WERI-Rb-1 (cell line): Measurements from ENCODE around the gene GPX3.

ENCODE experiments used
- DNase-seq: peaks from one replicate; pipeline ENCODE4 v3.0.0-alpha.2; 2020
- H3K27ac ChIP-seq: fragments of 250-450 bp; sonication (Bioruptor Pico); 2 replicates; pipeline ENCODE4 v1.5.1; 2020; ENCODE audit warnings: mild to moderate bottlenecking, moderate library complexity
- H3K27me3 ChIP-seq: fragments of 250-450 bp; sonication (Bioruptor Pico); 2 replicates; pipeline ENCODE4 v1.5.1; 2021; ENCODE audit warnings: mild to moderate bottlenecking, low read depth, moderate library complexity; ENCODE audit not compliant: insufficient read depth, severe bottlenecking
- H3K36me3 ChIP-seq: fragments of 250-450 bp; sonication (Bioruptor Pico); 2 replicates; pipeline ENCODE4 v1.5.1; 2020; ENCODE audit warnings: mild to moderate bottlenecking, moderate library complexity
- H3K4me3 ChIP-seq: 2 replicates; pipeline ENCODE4 v1.5.1; 2011; ENCODE audit warnings: low read depth, mild to moderate bottlenecking, control low read depth, low read length
- H3K9me3 ChIP-seq: fragments of 250-450 bp; sonication (Bioruptor Pico); 2 replicates; pipeline ENCODE4 v1.5.1; 2021; ENCODE audit warnings: mild to moderate bottlenecking, moderate library complexity; ENCODE audit not compliant: severe bottlenecking
- TF ChIP-seq, protein P1 (sequence below): IDR thresholded peaks from 2 replicates; pipeline ENCODE4 v1.5.1; 2011; ENCODE audit warnings: low read depth, mild to moderate bottlenecking, control low read depth, inconsistent platforms, low read length

The GPX3 gene

DNA sequence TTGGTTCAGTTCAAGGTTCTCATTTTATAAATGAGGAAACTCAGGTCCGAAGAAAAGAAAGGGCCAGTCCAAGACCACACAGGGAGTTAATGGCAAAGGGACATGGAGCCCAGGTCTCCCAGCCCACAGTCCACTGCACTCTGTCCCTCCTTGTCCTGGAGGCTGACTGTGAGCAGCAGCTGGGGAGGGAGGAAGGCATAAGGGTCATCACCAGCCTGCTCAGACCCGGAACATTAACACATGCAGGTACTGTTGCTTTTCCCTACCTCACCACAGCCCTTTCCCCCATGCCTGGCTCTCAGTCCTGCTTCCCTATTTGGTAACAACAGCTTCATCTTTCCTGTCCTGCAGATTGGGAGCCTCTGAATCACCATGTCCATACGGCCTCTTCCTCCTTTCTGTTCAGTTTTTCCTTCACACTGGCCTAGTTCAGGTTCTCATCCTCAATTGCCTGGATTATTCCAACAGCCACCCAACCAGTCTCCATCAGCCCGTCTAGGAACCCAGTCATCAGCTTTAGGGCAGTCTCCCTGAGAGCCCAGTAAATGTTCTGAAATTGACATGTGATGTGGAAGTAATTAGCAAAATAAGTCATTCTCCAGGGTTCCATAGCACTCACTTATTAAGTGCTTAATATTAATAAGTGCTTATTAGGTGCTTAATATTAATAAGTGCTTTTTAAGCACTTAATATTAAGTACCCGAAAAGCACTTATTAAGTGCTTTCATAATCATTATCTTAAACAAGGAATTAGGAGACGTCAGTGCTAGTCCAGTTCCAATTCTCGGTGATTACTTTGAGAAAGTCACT lies 4.3 kb downstream of the GPX3 start:
- Histone ChIP-seq H3K27ac (no peak overlapping the region), H3K36me3 (peaks cover 16% of the 10 kb centered on the region), H3K9me3 (no peaks in the 10 kb centered on the region), H3K27me3 (no peaks in the 10 kb centered on the region), H3K4me3 (no peak overlapping the region)
- TF ChIP-seq, protein P1, sequence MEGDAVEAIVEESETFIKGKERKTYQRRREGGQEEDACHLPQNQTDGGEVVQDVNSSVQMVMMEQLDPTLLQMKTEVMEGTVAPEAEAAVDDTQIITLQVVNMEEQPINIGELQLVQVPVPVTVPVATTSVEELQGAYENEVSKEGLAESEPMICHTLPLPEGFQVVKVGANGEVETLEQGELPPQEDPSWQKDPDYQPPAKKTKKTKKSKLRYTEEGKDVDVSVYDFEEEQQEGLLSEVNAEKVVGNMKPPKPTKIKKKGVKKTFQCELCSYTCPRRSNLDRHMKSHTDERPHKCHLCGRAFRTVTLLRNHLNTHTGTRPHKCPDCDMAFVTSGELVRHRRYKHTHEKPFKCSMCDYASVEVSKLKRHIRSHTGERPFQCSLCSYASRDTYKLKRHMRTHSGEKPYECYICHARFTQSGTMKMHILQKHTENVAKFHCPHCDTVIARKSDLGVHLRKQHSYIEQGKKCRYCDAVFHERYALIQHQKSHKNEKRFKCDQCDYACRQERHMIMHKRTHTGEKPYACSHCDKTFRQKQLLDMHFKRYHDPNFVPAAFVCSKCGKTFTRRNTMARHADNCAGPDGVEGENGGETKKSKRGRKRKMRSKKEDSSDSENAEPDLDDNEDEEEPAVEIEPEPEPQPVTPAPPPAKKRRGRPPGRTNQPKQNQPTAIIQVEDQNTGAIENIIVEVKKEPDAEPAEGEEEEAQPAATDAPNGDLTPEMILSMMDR: no peak
- no peak for DNase-seq

DNA sequence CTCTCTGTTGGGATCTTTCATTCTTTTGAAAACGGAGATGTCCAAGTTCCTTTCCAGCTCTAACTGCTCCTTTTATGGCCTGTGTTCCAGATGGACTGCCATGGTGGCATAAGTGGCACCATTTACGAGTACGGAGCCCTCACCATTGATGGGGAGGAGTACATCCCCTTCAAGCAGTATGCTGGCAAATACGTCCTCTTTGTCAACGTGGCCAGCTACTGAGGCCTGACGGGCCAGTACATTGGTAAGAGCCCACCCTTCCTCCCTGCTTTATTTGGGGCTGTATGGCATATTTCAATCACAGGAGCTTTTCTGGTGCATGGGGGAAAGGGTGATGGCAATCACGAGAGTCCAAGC lies 4.8 kb downstream of the GPX3 start:
- DNase-seq: no peak
- Histone ChIP-seq H3K9me3 (no peaks in the 10 kb centered on the region), H3K36me3 (peaks cover 20% of the 10 kb centered on the region), H3K4me3 (no peak overlapping the region), H3K27me3 (no peaks in the 10 kb centered on the region), H3K27ac (no peak overlapping the region)
- TF ChIP-seq, protein P1: no peak

DNA sequence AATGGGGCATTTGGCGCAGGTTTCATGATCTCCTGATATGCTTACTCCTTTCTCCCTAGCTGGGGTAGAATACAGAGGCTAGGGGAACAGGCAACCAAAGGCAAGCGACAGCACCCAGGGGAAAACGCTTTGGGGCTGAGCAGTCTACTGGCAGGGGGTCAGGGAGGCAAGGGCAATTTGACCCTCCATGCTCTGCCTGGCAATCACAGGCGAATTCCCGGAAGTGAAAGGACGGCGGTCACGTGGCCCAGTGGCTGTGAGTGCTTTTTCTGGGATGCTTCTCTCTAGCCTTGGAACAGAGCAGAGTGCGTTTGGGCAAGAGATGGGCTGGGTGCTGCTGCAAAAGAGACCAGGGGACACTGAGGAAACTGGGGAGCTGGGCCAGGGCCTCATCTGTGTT lies 5.7 kb downstream of the GPX3 start:
- no peak overlapping the region for H3K4me3 ChIP-seq
- peaks cover 20% of the 10 kb centered on the region for H3K36me3 ChIP-seq
- no peak overlapping the region for H3K27ac ChIP-seq
- TF ChIP-seq, protein P1: no peak
- H3K27me3 ChIP-seq: no peaks in the 10 kb centered on the region
- no peaks in the 10 kb centered on the region for H3K9me3 ChIP-seq
- DNase-seq: no peak

DNA sequence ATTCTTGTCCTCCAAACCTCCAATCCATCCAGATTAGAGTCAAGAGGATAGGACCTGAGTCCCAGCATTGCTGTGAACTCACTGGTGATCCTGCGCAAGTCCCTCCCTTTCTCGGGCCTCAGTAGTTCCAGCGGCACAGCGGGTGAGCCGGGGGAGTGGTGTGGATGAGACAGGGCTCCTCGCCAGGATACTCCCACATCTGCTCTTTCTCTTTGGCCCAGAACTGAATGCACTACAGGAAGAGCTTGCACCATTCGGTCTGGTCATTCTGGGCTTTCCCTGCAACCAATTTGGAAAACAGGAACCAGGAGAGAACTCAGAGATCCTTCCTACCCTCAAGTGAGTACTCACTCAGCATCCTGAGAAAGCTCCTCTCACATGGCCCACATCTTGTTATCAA lies 6.3 kb downstream of the GPX3 start:
- no peak overlapping the region for H3K4me3 ChIP-seq
- TF ChIP-seq, protein P1: no peak
- peaks cover 20% of the 10 kb centered on the region for H3K36me3 ChIP-seq
- no peaks in the 10 kb centered on the region for H3K27me3 ChIP-seq
- H3K27ac ChIP-seq: no peak overlapping the region
- no peaks in the 10 kb centered on the region for H3K9me3 ChIP-seq
- DNase-seq: no peak

DNA sequence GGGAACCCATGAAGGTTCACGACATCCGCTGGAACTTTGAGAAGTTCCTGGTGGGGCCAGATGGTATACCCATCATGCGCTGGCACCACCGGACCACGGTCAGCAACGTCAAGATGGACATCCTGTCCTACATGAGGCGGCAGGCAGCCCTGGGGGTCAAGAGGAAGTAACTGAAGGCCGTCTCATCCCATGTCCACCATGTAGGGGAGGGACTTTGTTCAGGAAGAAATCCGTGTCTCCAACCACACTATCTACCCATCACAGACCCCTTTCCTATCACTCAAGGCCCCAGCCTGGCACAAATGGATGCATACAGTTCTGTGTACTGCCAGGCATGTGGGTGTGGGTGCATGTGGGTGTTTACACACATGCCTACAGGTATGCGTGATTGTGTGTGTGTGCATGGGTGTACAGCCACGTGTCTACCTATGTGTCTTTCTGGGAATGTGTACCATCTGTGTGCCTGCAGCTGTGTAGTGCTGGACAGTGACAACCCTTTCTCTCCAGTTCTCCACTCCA lies 7.6 kb downstream of the GPX3 start:
- H3K9me3 ChIP-seq: no peaks in the 10 kb centered on the region
- DNase-seq: no peak
- H3K27ac ChIP-seq: no peak overlapping the region
- H3K4me3 ChIP-seq: no peak overlapping the region
- H3K27me3 ChIP-seq: no peaks in the 10 kb centered on the region
- peaks cover 26% of the 10 kb centered on the region for H3K36me3 ChIP-seq
- TF ChIP-seq, protein P1: no peak

DNA sequence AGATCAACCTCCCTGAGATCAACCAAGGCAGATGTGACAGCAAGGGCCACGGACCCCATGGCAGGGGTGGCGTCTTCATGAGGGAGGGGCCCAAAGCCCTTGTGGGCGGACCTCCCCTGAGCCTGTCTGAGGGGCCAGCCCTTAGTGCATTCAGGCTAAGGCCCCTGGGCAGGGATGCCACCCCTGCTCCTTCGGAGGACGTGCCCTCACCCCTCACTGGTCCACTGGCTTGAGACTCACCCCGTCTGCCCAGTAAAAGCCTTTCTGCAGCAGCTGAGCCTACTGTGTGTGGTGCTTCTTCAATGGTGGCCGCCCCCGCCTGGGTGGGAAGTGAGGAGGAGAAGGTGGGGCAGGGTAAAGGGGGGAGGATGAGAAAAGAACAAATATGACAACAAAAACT lies 8.3 kb downstream of the GPX3 start:
- TF ChIP-seq, protein P1: no peak
- no peak overlapping the region for H3K27ac ChIP-seq
- H3K9me3 ChIP-seq: no peaks in the 10 kb centered on the region
- DNase-seq: no peak
- H3K27me3 ChIP-seq: no peaks in the 10 kb centered on the region
- peaks cover 26% of the 10 kb centered on the region for H3K36me3 ChIP-seq
- H3K4me3 ChIP-seq: no peak overlapping the region
